ENCODE data around the gene ZBTB45. TPM values are rescaled to one million over a fixed set of nuclear protein-coding genes. Genes with fewer than 3 reads are reported as not detected.

Gene ZBTB45
- total RNA-seq (2022; extraction: Qiagen RNA extraction; ENCODE audit: low read depth) = 11.6 to 19.5 TPM (median 16.8 TPM) in 5 replicates

GRCh38 chr19:58519355-58520256 lies at the start of gene ZBTB45:
Gene ZBTB45, minus strand, starts transcription at chr19:58519810. Its CDS starts 2,137 bp downstream, at chr19:58517673.

GRCh38 chr19:58558066-58558622 lies 38.5 kb upstream of the ZBTB45 start, which contains the start of gene UBE2M:
Gene UBE2M, minus strand, starts transcription at chr19:58558611. Its CDS starts 230 bp downstream, at chr19:58558381.

GRCh38 chr19:58554494-58555368 lies 35.1 kb upstream of the ZBTB45 start, which contains the start of gene CHMP2A:
Gene CHMP2A, minus strand, starts transcription at chr19:58555105. Its CDS starts 893 bp downstream, at chr19:58554212.

GRCh38 chr19:58543826-58544590 lies 24.4 kb upstream of the ZBTB45 start, which contains the start of gene TRIM28:
Gene TRIM28, plus strand, starts transcription at chr19:58544064. Its CDS starts 694 bp downstream, at chr19:58544758.

GRCh38 chr19:58511353-58512208 lies 8.0 kb downstream of the ZBTB45 start, which contains the start of gene SLC27A5:
Gene SLC27A5, minus strand, starts transcription at chr19:58511992. Its CDS starts 37 bp downstream, at chr19:58511955.

GRCh38 chr19:58475714-58476497 lies 43.7 kb downstream of the ZBTB45 start, which contains the start of gene ZNF446:
Gene ZNF446, plus strand, starts transcription at chr19:58476352. Its CDS starts 867 bp downstream, at chr19:58477219.

GRCh38 chr19:58466760-58467589 lies 52.6 kb downstream of the ZBTB45 start, which contains the start of gene ZNF324:
Gene ZNF324, plus strand, starts transcription at chr19:58467080. Its CDS starts 2,106 bp downstream, at chr19:58469186.

Other genes with a start within 250 kb of the ZBTB45 start
- 1.3 to 1.5 TPM (median 1.3 TPM) in 5 replicates for gene ZNF8, start 240.9 kb downstream of the ZBTB45 start, total RNA-seq (2022; extraction: Qiagen RNA extraction; ENCODE audit: low read depth)
- gene ERVK3-1, start 214.4 kb downstream of the ZBTB45 start, total RNA-seq (2022; extraction: Qiagen RNA extraction; ENCODE audit: low read depth) = 90.7 to 110 TPM (median 98.8 TPM) in 5 replicates
- 2.1 to 3.3 TPM (median 2.9 TPM) in 5 replicates for gene ZSCAN22, start 192.8 kb downstream of the ZBTB45 start, total RNA-seq (2022; extraction: Qiagen RNA extraction; ENCODE audit: low read depth)
- gene A1BG, start 166.3 kb downstream of the ZBTB45 start, total RNA-seq (2022; extraction: Qiagen RNA extraction; ENCODE audit: low read depth) = 9.9 to 13.7 TPM (median 12.2 TPM) in 5 replicates
- 0.80 to 1.7 TPM (median 1.5 TPM) in 5 replicates for gene ZNF497, start 157.1 kb downstream of the ZBTB45 start, total RNA-seq (2022; extraction: Qiagen RNA extraction; ENCODE audit: low read depth)
- gene ZNF837, start 138.8 kb downstream of the ZBTB45 start, total RNA-seq (2022; extraction: Qiagen RNA extraction; ENCODE audit: low read depth) = 1.1 to 1.5 TPM (median 1.2 TPM) in 5 replicates
- gene RPS5, start 132.5 kb downstream of the ZBTB45 start, total RNA-seq (2022; extraction: Qiagen RNA extraction; ENCODE audit: low read depth) = 2,263 to 2,574 TPM (median 2,501 TPM) in 5 replicates
- gene RNF225, start 124.2 kb downstream of the ZBTB45 start, total RNA-seq (2022; extraction: Qiagen RNA extraction; ENCODE audit: low read depth) = 0.13 to 0.22 TPM in 2 of 5 replicates, not detected in the others
- gene ZNF584, start 111.2 kb downstream of the ZBTB45 start, total RNA-seq (2022; extraction: Qiagen RNA extraction; ENCODE audit: low read depth) = 18.6 to 22.4 TPM (median 18.8 TPM) in 5 replicates
- gene ZNF132, start 79.7 kb downstream of the ZBTB45 start, total RNA-seq (2022; extraction: Qiagen RNA extraction; ENCODE audit: low read depth) = 0.07 to 0.16 TPM (median 0.08 TPM) in 4 of 5 replicates, not detected in the other
- 7.4 to 8.4 TPM (median 7.8 TPM) in 5 replicates for gene ZNF324B, start 68.2 kb downstream of the ZBTB45 start, total RNA-seq (2022; extraction: Qiagen RNA extraction; ENCODE audit: low read depth)
- 9.1 to 11.9 TPM (median 9.7 TPM) in 5 replicates for gene ZNF324, start 52.7 kb downstream of the ZBTB45 start, total RNA-seq (2022; extraction: Qiagen RNA extraction; ENCODE audit: low read depth)
- 11.7 to 14.6 TPM (median 13.1 TPM) in 5 replicates for gene ZNF446, start 43.5 kb downstream of the ZBTB45 start, total RNA-seq (2022; extraction: Qiagen RNA extraction; ENCODE audit: low read depth)
- 24.4 to 34.2 TPM (median 28.6 TPM) in 5 replicates for gene SLC27A5, start 7.8 kb downstream of the ZBTB45 start, total RNA-seq (2022; extraction: Qiagen RNA extraction; ENCODE audit: low read depth)
- gene TRIM28, start 24.3 kb upstream of the ZBTB45 start, total RNA-seq (2022; extraction: Qiagen RNA extraction; ENCODE audit: low read depth) = 659 to 835 TPM (median 753 TPM) in 5 replicates
- 183 to 204 TPM (median 191 TPM) in 5 replicates for gene CHMP2A, start 35.3 kb upstream of the ZBTB45 start, total RNA-seq (2022; extraction: Qiagen RNA extraction; ENCODE audit: low read depth)
- 135 to 153 TPM (median 147 TPM) in 5 replicates for gene UBE2M, start 38.8 kb upstream of the ZBTB45 start, total RNA-seq (2022; extraction: Qiagen RNA extraction; ENCODE audit: low read depth)
- 12.5 to 18.1 TPM (median 16.9 TPM) in 5 replicates for gene MZF1, start 53.5 kb upstream of the ZBTB45 start, total RNA-seq (2022; extraction: Qiagen RNA extraction; ENCODE audit: low read depth)